ENCODE data around the gene PBX4.

GRCh38 chr19:19636573-19637185 is 18.2 kb upstream of the PBX4 start:
- TF ChIP-seq CTCF (IDR thresholded peaks at IDR 0.05), result no peak
- no peak for TF ChIP-seq POLR2A (IDR thresholded peaks at IDR 0.05)

Measured in adrenal gland (tissue), 5 donors.